Suprapubic skin (tissue), 4 donors: ENCODE results near the gene LRBA. TPM values are rescaled to one million over a fixed set of nuclear protein-coding genes. Genes with fewer than 3 reads are reported as not detected.
"Not testable (repeated sequence)": the region's sequence is repeated elsewhere in the genome, so short reads cannot be mapped to it uniquely, and the experiment has no call there.

Source experiments
- DNase-seq, 2 donors: peaks; one replicate each; pipeline ENCODE4 v3.0.0-alpha.2; 2019; ENCODE audit warnings: low spot score in 2 of 2
- H3K27ac ChIP-seq: fragments of 200-600 bp; sonication (generic); one replicate; pipeline ENCODE4 v1.5.1; 2019
- H3K27me3 ChIP-seq: fragments of 200-600 bp; sonication (generic); one replicate; pipeline ENCODE4 v1.5.1; 2019
- H3K36me3 ChIP-seq: fragments of 200-600 bp; sonication (generic); one replicate; pipeline ENCODE4 v1.5.1; 2019
- H3K4me1 ChIP-seq: fragments of 200-600 bp; sonication (generic); one replicate; pipeline ENCODE4 v1.5.1; 2019
- H3K4me3 ChIP-seq: fragments of 200-600 bp; sonication (generic); one replicate; pipeline ENCODE4 v1.5.1; 2019; ENCODE audit warnings: mild to moderate bottlenecking
- H3K9me3 ChIP-seq: fragments of 200-600 bp; sonication (generic); one replicate; pipeline ENCODE4 v1.5.1; 2019
- CTCF ChIP-seq, 2 donors: fragments of 200-600 bp in 1 of 2; fragments of 450-650 bp in 1 of 2; sonication (generic) in 1 of 2; IDR thresholded peaks; one replicate each; pipeline ENCODE4 v1.5.1; 2016 to 2019; ENCODE audit warnings: antibody characterized with exemption in 2 of 2, mild to moderate bottlenecking in 1 of 2, moderate library complexity in 1 of 2
- EP300 ChIP-seq: sonication (generic); formaldehyde crosslinking; IDR thresholded peaks from one replicate; pipeline ENCODE4 v1.6.1; 2017; ENCODE audit warnings: antibody characterized with exemption
- POLR2A ChIP-seq, 2 donors: fragments of 450-650 bp; IDR thresholded peaks; one replicate each; pipeline ENCODE4 v1.6.1; 2017; ENCODE audit warnings: antibody characterized with exemption in 2 of 2, mild to moderate bottlenecking in 2 of 2, moderate library complexity in 2 of 2
- POLR2AphosphoS5 ChIP-seq, 3 donors: sonication (generic); formaldehyde crosslinking; IDR thresholded peaks; one replicate each; pipeline ENCODE4 v1.6.1; 2017; ENCODE audit warnings: antibody characterized with exemption in 3 of 3
- WGBS: methylation state at CpG from one replicate; pipeline ENCODE4 v1.1.5; 2018; 5-methylcytosine and 5-hydroxymethylcytosine counted together
- total RNA-seq, 4 donors: library from RNA; depleted of rRNA; stranded (reverse); fragments of >200 nt; gene quantifications; one replicate each; pipeline ENCODE4 v1.1.0, GENCODE V29; 2016

LRBA gene
- total RNA-seq, 4 donors from 2014 or later = 64.6 to 128 (median 81.0) TPM

GRCh38 chr4:150931005-150931404, 84.1 kb downstream of the LRBA start:
- no peak for DNase-seq
- no peak overlapping the region for H3K27ac ChIP-seq
- peaks cover 6% of the 10 kb centered on the region for H3K36me3 ChIP-seq
- no peak overlapping the region for H3K4me3 ChIP-seq
- 96% methylated on average over 2 of the region's 2 CpGs for WGBS
- no peak for TF ChIP-seq EP300
- TF ChIP-seq POLR2A (IDR thresholded peaks at IDR 0.05) = no peak
- no peak for TF ChIP-seq CTCF (IDR thresholded peaks at IDR 0.05)
- TF ChIP-seq POLR2AphosphoS5 (IDR thresholded peaks at IDR 0.05) = no peak
- H3K4me1 ChIP-seq = no peaks in the 10 kb centered on the region
- H3K27me3 ChIP-seq = no peaks in the 10 kb centered on the region
- peaks cover 4% of the 10 kb centered on the region for H3K9me3 ChIP-seq

- no peak overlapping the region for H3K4me3 ChIP-seq
- H3K4me1 ChIP-seq = no peaks in the 10 kb centered on the region
- WGBS = 88% methylated on average over 1 of the region's 1 CpG
- DNase-seq = no peak
- no peak overlapping the region for H3K27ac ChIP-seq
- H3K36me3 ChIP-seq = peaks cover 29% of the 10 kb centered on the region
- H3K9me3 ChIP-seq = no peaks in the 10 kb centered on the region
- H3K27me3 ChIP-seq = no peaks in the 10 kb centered on the region
- no peak for TF ChIP-seq EP300
- TF ChIP-seq POLR2AphosphoS5 (IDR thresholded peaks at IDR 0.05) = no peak
- no peak for TF ChIP-seq POLR2A (IDR thresholded peaks at IDR 0.05)
- no peak for TF ChIP-seq CTCF (IDR thresholded peaks at IDR 0.05)
These were observed 91.1 kb downstream of the LRBA start for GRCh38 chr4:150923945-150924344.

GRCh38 chr4:150921486-150921885, 93.6 kb downstream of the LRBA start:
- not testable (repeated sequence) for H3K27ac ChIP-seq, H3K27me3 ChIP-seq, H3K4me3 ChIP-seq, H3K9me3 ChIP-seq, H3K4me1 ChIP-seq, DNase-seq
- H3K36me3 ChIP-seq = peaks cover 41% of the 10 kb centered on the region
- WGBS = 96% methylated on average over 9 of the region's 9 CpGs

GRCh38 chr4:150918562-150918961, 96.5 kb downstream of the LRBA start:
- WGBS = 92% methylated on average over 3 of the region's 3 CpGs
- H3K27ac ChIP-seq, H3K9me3 ChIP-seq, DNase-seq, H3K4me1 ChIP-seq, H3K4me3 ChIP-seq, H3K27me3 ChIP-seq: not testable (repeated sequence)
- peaks cover 52% of the 10 kb centered on the region for H3K36me3 ChIP-seq

- Histone ChIP-seq H3K4me3 (no peak overlapping the region), H3K36me3 (peaks cover 46% of the 10 kb centered on the region), H3K9me3 (peaks cover 10% of the 10 kb centered on the region), H3K27ac (no peak overlapping the region), H3K27me3 (no peaks in the 10 kb centered on the region), H3K4me1 (no peaks in the 10 kb centered on the region)
- 98% methylated on average over 1 of the region's 1 CpG for WGBS
- DNase-seq = no peak
- TF ChIP-seq EP300 (no peak), POLR2AphosphoS5 (IDR thresholded peaks at IDR 0.05) (no peak), CTCF (IDR thresholded peaks at IDR 0.05) (no peak), POLR2A (IDR thresholded peaks at IDR 0.05) (no peak)
These were observed 103.8 kb downstream of the LRBA start for GRCh38 chr4:150911326-150911725.

- Histone ChIP-seq H3K27ac (no peak overlapping the region), H3K4me1 (no peaks in the 10 kb centered on the region), H3K4me3 (no peak overlapping the region), H3K27me3 (no peaks in the 10 kb centered on the region), H3K36me3 (peaks cover 38% of the 10 kb centered on the region), H3K9me3 (peaks cover 10% of the 10 kb centered on the region)
- TF ChIP-seq EP300 (no peak), POLR2A (IDR thresholded peaks at IDR 0.05) (no peak), CTCF (IDR thresholded peaks at IDR 0.05) (no peak), POLR2AphosphoS5 (IDR thresholded peaks at IDR 0.05) (no peak)
- DNase-seq = no peak
- WGBS = 90% methylated on average over 3 of the region's 3 CpGs
These were observed 106.0 kb downstream of the LRBA start for GRCh38 chr4:150909116-150909515.
